Measurements from ENCODE around the gene TRIM62.

Gene TRIM62

DNA sequence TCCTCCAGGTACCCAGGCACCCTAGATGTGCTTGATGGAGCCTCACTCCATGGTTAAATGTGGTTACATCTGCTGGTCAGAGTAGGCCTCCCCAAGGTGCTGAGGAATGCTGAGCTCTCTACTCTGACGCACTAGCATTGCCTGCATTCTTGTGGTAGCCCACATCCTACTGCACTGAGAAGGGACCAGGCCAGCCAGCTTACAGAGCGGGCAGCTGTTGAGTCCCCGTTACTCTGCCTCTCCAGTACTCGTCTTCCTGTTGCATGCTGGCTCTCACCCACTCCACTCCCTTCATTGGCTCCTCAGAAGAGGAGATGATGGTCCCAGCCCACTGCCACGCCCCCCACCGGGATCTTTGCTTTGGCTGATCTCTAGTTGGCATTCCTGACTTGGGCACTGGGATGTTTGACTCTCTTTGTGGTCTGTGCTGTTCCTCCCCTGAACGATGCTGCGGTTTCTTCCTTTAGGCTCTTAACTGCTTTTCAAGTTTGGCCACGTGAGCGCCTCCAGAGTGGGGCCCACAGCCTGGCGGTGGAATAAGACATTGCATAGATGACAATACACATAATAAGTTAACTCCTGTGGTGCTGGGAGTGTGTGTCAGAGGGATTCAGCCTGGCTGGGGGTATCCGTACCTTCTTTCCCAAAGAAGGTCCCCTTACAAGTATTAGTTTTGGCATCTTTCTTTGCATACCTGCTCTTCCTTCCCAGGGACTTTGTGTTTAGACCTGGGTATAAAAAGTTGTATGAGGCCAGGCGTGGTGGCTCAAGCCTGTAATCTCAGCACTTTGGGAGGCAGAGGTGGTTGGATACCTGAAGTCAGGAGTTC is 82.3 kb downstream of the TRIM62 start:
- in situ Hi-C loops (cut with MboI; ENCODE audit: low pct_unique_long_range_greater_than_20kb, low sequenced_read_pairs, unreplicated experiment): no loop called here
- DNase-seq (ENCODE audit: low spot score): peak; percentile 39
- TF ChIP-seq, protein P1, sequence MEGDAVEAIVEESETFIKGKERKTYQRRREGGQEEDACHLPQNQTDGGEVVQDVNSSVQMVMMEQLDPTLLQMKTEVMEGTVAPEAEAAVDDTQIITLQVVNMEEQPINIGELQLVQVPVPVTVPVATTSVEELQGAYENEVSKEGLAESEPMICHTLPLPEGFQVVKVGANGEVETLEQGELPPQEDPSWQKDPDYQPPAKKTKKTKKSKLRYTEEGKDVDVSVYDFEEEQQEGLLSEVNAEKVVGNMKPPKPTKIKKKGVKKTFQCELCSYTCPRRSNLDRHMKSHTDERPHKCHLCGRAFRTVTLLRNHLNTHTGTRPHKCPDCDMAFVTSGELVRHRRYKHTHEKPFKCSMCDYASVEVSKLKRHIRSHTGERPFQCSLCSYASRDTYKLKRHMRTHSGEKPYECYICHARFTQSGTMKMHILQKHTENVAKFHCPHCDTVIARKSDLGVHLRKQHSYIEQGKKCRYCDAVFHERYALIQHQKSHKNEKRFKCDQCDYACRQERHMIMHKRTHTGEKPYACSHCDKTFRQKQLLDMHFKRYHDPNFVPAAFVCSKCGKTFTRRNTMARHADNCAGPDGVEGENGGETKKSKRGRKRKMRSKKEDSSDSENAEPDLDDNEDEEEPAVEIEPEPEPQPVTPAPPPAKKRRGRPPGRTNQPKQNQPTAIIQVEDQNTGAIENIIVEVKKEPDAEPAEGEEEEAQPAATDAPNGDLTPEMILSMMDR (IDR thresholded peaks at IDR 0.05; ENCODE audit: extremely low read depth, insufficient read depth, missing control alignments): no peak

DNA sequence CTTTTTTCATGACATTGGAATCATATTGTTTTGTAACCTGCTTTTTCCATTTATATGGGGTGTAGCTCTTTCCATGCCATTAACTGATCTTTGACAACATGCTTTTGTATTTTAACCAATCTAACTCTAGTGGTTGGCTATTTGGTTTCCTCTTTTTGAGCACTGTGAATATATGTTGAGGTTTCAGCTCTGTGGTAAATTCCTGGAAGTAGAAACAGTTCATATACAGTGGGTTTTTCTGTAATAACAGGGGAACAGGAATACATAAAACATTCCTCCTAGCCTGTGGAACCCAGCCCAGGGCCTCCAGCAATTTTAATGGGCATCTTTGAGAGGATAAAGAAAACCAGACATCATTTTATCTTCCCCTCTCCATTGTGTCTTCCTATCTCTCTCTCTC is 83.5 kb downstream of the TRIM62 start:
- TF ChIP-seq, protein P1 (IDR thresholded peaks at IDR 0.05; ENCODE audit: extremely low read depth, insufficient read depth, missing control alignments): no peak
- in situ Hi-C loops (cut with MboI; ENCODE audit: low pct_unique_long_range_greater_than_20kb, low sequenced_read_pairs, unreplicated experiment): no loop called here
- DNase-seq (ENCODE audit: low spot score): no peak

DNA sequence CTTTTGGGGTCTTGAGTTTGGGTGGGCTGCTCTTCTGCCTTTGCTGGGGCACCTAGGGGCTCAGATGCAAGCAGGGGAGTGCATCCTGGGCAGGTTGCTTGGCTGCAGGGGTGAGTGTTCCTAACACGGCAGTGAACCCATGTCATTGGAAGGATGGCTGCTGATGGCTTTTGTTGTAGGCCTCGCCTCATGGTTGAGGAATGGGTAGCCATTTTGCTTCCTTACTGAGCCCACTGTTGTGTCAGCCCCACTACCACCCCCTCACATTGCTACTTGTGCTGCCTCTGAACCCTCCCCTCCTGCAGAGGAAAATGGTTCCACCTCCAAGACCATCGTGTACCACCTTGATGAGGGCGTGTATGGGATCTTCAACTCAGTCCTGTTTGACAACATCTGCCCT is 84.1 kb downstream of the TRIM62 start:
- TF ChIP-seq, protein P1 (IDR thresholded peaks at IDR 0.05; ENCODE audit: extremely low read depth, insufficient read depth, missing control alignments): no peak
- in situ Hi-C loops (cut with MboI; ENCODE audit: low pct_unique_long_range_greater_than_20kb, low sequenced_read_pairs, unreplicated experiment): no loop called here
- no peak for DNase-seq (ENCODE audit: low spot score)

DNA sequence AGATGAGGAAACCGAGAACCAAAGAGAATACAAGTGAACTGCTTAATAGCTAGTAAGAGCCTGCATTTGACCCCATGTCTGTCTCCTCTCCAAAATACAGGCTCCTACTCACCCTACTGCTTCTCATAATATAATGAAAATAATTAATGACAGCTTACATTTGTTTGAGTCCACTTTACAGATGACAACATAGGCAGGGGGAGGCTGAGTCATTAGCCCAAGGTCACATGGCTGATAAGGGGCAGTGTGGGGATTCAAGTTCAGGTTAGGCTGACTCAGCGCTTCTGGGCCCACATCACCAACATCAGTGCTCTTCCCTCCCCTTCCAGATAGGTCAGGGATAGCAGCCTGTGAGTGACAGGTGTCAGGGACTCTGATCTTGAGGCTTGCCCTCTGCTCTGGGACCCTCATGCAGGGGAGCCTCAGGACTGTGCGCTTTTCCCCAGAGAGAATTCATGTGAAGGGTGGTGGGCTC is 84.7 kb downstream of the TRIM62 start:
- in situ Hi-C loops (cut with MboI; ENCODE audit: low pct_unique_long_range_greater_than_20kb, low sequenced_read_pairs, unreplicated experiment): no loop called here
- DNase-seq (ENCODE audit: low spot score): no peak
- TF ChIP-seq, protein P1 (IDR thresholded peaks at IDR 0.05; ENCODE audit: extremely low read depth, insufficient read depth, missing control alignments): no peak

DNA sequence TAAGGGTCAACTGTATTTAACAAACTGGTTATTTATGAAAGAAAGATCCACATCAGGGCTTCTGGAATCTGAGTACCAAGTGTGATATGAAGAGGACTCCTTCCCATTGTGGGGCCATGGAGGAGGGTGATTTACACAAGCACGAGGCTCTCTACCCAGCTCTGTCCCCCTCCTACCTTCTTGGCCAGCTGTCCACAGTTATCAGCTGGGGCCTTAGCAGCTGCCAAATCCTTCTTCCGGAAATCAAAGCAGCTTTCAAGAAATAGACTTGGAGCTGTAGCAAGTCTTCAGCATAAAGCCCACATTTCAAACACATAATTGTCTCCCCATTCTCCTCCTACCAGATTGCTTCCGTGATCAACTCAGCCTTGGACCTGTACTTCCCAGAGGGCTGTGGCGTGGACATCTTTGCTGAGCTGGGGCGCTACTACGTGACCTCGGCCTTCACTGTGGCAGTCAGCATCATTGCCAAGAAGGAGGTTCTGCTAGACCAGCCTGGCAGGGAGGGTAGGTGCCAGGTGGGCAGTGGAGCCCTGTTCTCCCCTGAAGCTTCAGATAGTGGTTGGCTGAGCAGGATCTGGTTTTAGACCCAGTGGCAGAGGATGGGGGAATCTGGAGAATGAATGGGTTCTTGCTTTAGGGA is 85.4 kb downstream of the TRIM62 start:
- in situ Hi-C loops (cut with MboI; ENCODE audit: low pct_unique_long_range_greater_than_20kb, low sequenced_read_pairs, unreplicated experiment): no loop called here
- TF ChIP-seq, protein P1 (IDR thresholded peaks at IDR 0.05; ENCODE audit: extremely low read depth, insufficient read depth, missing control alignments): no peak
- DNase-seq (ENCODE audit: low spot score): no peak

Data from GM13977 (cell line).